Ovary (tissue), 9 donors: Measurements from ENCODE around the gene AUH. TPM values are rescaled to one million over a fixed set of nuclear protein-coding genes. Genes with fewer than 3 reads are reported as not detected.

Experiments
- DNase-seq, 5 donors: peaks; one replicate each; pipeline ENCODE4 v3.0.0-alpha.2; 2019 to 2020
- H3K27ac ChIP-seq, 2 donors: fragments of 200-600 bp; one replicate each; pipeline versions ENCODE4 v1.5.1 to v1.8.0; 2019 to 2022
- H3K27me3 ChIP-seq: fragments of 200-600 bp; one replicate; pipeline ENCODE4 v1.8.0; 2022
- H3K36me3 ChIP-seq: fragments of 200-600 bp; sonication (generic); one replicate; pipeline ENCODE4 v1.5.1; 2019
- H3K4me1 ChIP-seq: one replicate; pipeline ENCODE4 v1.8.1; 2013; ENCODE audit warnings: mild to moderate bottlenecking, moderate library complexity; ENCODE audit not compliant: insufficient read depth
- H3K4me3 ChIP-seq: fragments of 200-600 bp; sonication (generic); one replicate; pipeline ENCODE4 v1.5.1; 2017
- H3K9me3 ChIP-seq, 2 donors: fragments of 200-600 bp in 1 of 2; sonication (generic) in 1 of 2; one replicate each; pipeline versions ENCODE4 v1.5.1 to v1.8.1; 2013 to 2019; ENCODE audit warnings: mild to moderate bottlenecking in 1 of 2, moderate library complexity in 1 of 2
- EP300 ChIP-seq: sonication (generic); formaldehyde crosslinking; IDR thresholded peaks from one replicate; pipeline ENCODE4 v1.6.1; 2017; ENCODE audit warnings: antibody characterized with exemption
- POLR2A ChIP-seq: fragments of 450-650 bp; IDR thresholded peaks from one replicate; pipeline ENCODE4 v1.6.1; 2017; ENCODE audit warnings: antibody characterized with exemption, mild to moderate bottlenecking, moderate library complexity
- WGBS, 3 donors: extraction: QIAGEN DNeasy Blood & Tissue Kit in 1 of 3; methylation state at CpG; one replicate each; pipeline versions ENCODE4 v1.1.5 to v1.1.7; 2013 to 2017; 5-methylcytosine and 5-hydroxymethylcytosine counted together
- intact Hi-C, 4 donors: fragments of 100-400 bp; cut with DNase I; formaldehyde crosslinking; loops; one replicate each; pipeline versions ENCODE4 v1.11.0 to v1.15.1; 2022 to 2023
- polyA plus RNA-seq, 2 donors: library from polyadenylated mRNA; stranded (reverse); fragments of 200-250 nt in 1 of 2; fragments of 350-450 nt in 1 of 2; fragmentation: Illumina TruSeq in 1 of 2; extraction: RNeasy Lipid Tissue Mini Kit (QIAGEN cat#74804) in 1 of 2; gene quantifications; one replicate each; pipeline ENCODE4 v1.2.3, GENCODE V29; 2013 to 2014
- total RNA-seq, 7 donors: library from RNA; depleted of rRNA in 2 of 7; stranded (reverse); fragments of >200 nt in 2 of 7; fragmentation: NEBNext Ultra II Directional in 3 of 7; extraction: Animal tissue kit (Norgen Biotek cat#: 25700) in 3 of 7; gene quantifications; one replicate each; pipeline versions ENCODE4 v1.1.0 to v1.2.4, GENCODE V29; 2016 to 2023
- TF ChIP-seq, protein P1 (sequence below), 3 donors: fragments of 450-650 bp in 2 of 3; fragments of 200-600 bp in 1 of 3; IDR thresholded peaks; one replicate each; pipeline versions ENCODE4 v1.5.1 to v1.8.0; 2016 to 2022; ENCODE audit warnings: antibody characterized with exemption in 3 of 3, mild to moderate bottlenecking in 1 of 3
- donor health status: DM: no; HTN: no; CAD: no; lungs with moderate emphysema.
- donor health status: DM: no; HTN: no; CAD: no.
- donor health status: Bipolar disorder and iron deficiency.
- donor health status: DM: yes; HTN: yes; CAD: no.
- donor health status: DM: no; HTN: no; CAD: no.
- donor health status: DM: yes; HTN: yes; CAD: no.

The AUH gene
- total and polyA plus RNA-seq, 9 donors, result 12.0 to 48.5 (median 18.6) TPM

DNA sequence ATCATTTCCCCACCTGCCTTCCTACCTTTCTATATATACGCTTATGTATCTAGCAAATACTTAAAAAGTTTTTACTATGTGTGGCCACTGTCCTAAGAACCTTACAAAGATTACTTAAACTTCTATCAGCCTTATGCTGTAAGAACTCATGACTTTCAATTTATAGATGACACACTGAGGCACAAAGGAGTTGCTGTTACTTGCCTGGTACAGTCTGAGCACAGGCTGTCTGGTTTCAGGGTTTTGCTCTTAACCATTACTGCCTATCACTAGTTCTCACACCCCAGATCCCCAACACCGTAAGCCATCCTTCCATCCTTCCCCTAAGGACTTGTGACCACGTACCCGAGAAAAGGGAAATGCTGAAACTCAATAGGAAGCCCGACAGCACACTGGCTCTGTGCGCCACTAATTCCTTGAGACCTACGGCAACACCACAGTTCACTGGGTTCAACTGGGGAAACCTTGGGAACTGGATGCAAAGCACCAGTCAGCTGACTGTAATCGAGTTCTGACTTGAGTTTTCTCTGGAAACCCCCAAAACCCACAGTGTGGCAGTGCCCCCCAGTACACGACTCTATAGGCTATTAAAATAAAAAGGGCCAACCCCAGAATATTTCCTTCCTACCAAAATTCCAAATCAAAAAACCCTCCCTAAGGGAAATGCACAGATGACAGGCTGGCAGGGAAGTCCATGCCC, 56.0 kb downstream of the AUH start:
- H3K27me3 ChIP-seq, result no peaks in the 10 kb centered on the region
- no peak for DNase-seq
- WGBS, 3 donors, result 95 to 96% (median 95%) methylated on average over 9 of the region's 9 CpGs
- no peak overlapping the region for H3K4me3 ChIP-seq
- no peak overlapping the region for H3K27ac ChIP-seq
- H3K9me3 ChIP-seq, result no peaks in the 10 kb centered on the region
- no peaks in the 10 kb centered on the region for H3K36me3 ChIP-seq
- intact Hi-C loops, result no loop called here
- TF ChIP-seq POLR2A (no peak), EP300 (no peak)
- TF ChIP-seq, protein P1, sequence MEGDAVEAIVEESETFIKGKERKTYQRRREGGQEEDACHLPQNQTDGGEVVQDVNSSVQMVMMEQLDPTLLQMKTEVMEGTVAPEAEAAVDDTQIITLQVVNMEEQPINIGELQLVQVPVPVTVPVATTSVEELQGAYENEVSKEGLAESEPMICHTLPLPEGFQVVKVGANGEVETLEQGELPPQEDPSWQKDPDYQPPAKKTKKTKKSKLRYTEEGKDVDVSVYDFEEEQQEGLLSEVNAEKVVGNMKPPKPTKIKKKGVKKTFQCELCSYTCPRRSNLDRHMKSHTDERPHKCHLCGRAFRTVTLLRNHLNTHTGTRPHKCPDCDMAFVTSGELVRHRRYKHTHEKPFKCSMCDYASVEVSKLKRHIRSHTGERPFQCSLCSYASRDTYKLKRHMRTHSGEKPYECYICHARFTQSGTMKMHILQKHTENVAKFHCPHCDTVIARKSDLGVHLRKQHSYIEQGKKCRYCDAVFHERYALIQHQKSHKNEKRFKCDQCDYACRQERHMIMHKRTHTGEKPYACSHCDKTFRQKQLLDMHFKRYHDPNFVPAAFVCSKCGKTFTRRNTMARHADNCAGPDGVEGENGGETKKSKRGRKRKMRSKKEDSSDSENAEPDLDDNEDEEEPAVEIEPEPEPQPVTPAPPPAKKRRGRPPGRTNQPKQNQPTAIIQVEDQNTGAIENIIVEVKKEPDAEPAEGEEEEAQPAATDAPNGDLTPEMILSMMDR (IDR thresholded peaks at IDR 0.05), result no peak
- H3K4me1 ChIP-seq, result peaks cover 6% of the 10 kb centered on the region

DNA sequence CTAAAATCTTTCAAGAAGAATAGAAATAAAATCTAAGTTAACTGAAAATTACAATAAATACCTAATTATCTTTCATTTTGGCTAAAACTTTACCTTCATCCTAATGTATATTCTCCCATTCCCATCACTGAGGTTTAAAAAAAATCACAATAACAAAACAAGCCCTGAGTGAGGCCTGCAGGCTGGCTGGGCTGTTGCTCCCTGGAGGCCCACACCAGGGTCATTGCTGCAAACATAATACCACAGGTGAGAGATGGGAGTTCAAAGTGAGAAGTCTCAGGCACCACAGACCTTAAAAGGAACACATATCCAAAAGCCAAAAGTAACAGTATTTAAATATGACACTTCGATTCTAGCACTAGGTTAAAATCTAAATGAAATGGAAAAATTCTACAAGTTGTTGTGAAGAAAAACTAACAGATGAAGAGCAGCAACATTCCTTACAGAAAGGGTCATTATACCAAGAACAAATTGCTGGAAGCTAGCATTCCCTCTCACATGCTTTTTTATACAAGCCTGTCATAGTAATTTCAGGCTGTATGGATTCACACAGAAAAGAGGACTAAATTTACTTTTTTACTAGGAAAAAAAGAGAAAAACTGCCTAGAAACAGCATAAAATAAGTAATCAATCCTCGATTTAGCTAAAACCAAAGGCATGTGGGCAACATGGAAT, 57.8 kb downstream of the AUH start:
- H3K4me1 ChIP-seq, result peaks cover 6% of the 10 kb centered on the region
- WGBS, 3 donors, result 68 to 74% (median 68%) methylated on average over 2 of the region's 2 CpGs
- intact Hi-C loops, result no loop called here

GRCh38 chr9:91302831-91303230, 58.9 kb downstream of the AUH start:
- no peak for DNase-seq
- intact Hi-C loops, result no loop called here
- peaks cover 6% of the 10 kb centered on the region for H3K4me1 ChIP-seq
- H3K27me3 ChIP-seq, result no peaks in the 10 kb centered on the region
- H3K9me3 ChIP-seq, result no peaks in the 10 kb centered on the region
- no peak overlapping the region for H3K4me3 ChIP-seq
- no peaks in the 10 kb centered on the region for H3K36me3 ChIP-seq
- whole genome bisulfite sequencing, 3 donors, result 57 to 78% (median 71%) methylated on average over 4 of the region's 4 CpGs
- H3K27ac ChIP-seq, result peak overlapping the region in 1 of 2 donors; percentile 80
- TF ChIP-seq, protein P1 (IDR thresholded peaks at IDR 0.05), result no peak
- TF ChIP-seq EP300 (no peak), POLR2A (no peak)

More for the DNA sequence above, 57.8 kb downstream of the AUH start:
- Histone ChIP-seq H3K9me3 (no peaks in the 10 kb centered on the region), H3K27me3 (no peaks in the 10 kb centered on the region), H3K36me3 (no peaks in the 10 kb centered on the region), H3K4me3 (no peak overlapping the region), H3K27ac (no peak overlapping the region)
- TF ChIP-seq EP300, result no peak
- TF ChIP-seq, protein P1 (IDR thresholded peaks at IDR 0.05), result no peak
- no peak for TF ChIP-seq POLR2A
- DNase-seq, result no peak

DNA sequence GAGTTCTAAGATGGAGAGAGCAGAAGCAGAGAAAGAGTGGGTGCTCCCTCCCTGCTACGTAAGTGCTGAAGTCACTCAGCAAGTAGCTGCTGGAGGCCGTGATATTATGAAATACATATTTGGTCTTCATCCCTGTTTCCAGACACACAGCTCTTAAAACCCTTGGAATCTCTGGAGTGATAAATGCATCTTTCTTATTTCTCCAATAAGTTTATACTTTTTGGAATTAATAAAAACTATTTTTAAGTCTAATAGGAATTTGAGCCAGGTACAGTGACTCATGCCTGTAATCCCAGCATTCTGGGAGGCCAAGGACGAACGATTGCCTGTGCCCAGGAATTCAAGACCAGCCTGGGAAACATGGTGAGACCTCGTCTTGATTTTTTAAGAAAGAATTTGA, 60.6 kb downstream of the AUH start:
- intact Hi-C loops, result no loop called here
- TF ChIP-seq, protein P1 (IDR thresholded peaks at IDR 0.05), result no peak
- TF ChIP-seq EP300, result no peak
- no peak for TF ChIP-seq POLR2A
- Histone ChIP-seq H3K36me3 (no peaks in the 10 kb centered on the region), H3K4me3 (no peak overlapping the region), H3K9me3 (no peaks in the 10 kb centered on the region), H3K27ac (peak overlapping the region; percentile 34 to 80), H3K27me3 (no peaks in the 10 kb centered on the region), H3K4me1 (peaks cover 6% of the 10 kb centered on the region)
- 10 to 22% (median 13%) methylated on average over 5 of the region's 5 CpGs for WGBS, 3 donors
- peak in 4 of 5 donors; percentile 31 to 58 (median 36) for DNase-seq
